Epithelial cell of proximal tubule (primary cell): Measurements from ENCODE around the gene FLNB. TPM values are rescaled to one million over a fixed set of nuclear protein-coding genes. Genes with fewer than 3 reads are reported as not detected.

Experiments used
- DNase-seq: peaks from one replicate; pipeline ENCODE4 v3.0.0-alpha.2; 2011; ENCODE audit warnings: low read depth
- H3K4me3 ChIP-seq: 2 replicates; pipeline ENCODE4 v1.5.1; 2011; ENCODE audit warnings: low read depth, mild to moderate bottlenecking, low read length
- CTCF ChIP-seq: conservative IDR thresholded peaks from 2 replicates; pipeline ENCODE4 v1.5.1; 2012; ENCODE audit warnings: low read depth, mild to moderate bottlenecking, low read length
- total RNA-seq: library from RNA; depleted of rRNA; stranded (reverse); fragments of >200 nt; gene quantifications from 2 replicates; pipeline ENCODE4 v1.2.3, GENCODE V29; 2015

Gene FLNB
- total RNA-seq, 1 donor from 2014 or later, result 223 TPM

DNA sequence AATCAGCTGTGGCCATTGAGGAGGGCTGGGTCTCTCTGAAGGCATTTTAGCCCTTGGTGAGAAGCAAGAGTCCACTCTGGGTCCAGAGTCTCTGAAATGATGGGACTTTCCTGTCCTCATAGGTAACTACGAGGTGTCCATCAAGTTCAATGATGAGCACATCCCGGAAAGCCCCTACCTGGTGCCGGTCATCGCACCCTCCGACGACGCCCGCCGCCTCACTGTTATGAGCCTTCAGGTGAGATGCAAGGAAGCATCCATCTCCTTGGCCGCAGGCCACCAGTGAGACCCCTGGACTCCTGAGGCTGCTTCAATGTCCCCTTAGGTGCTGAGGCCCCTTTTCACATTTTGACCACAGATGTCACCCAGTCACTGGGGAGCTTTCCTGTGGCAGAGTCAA is 147.6 kb downstream of the FLNB start:
- no peak overlapping the region for H3K4me3 ChIP-seq
- no peak for DNase-seq
- TF ChIP-seq CTCF, result no peak

DNA sequence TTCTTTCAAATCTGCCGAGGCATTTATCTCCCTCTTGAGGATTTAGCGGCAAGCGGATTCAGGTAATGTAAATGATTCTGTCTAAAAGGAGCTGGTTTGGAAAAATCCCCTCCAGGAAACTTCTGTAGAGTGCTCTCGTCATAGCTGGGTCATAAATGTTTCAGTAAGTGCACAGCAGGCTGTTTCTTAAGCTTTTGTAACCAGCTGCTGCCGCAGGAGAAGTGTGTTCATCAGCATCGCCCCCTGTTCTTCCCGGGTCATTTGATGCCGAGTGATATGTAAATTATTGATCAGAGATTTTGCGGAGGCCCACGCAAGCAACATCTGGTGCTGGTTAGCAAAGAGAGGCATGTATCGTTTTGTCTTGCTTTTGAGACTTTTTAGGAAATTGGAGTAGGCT is 149.5 kb downstream of the FLNB start:
- no peak for DNase-seq
- TF ChIP-seq CTCF, result no peak
- no peak overlapping the region for H3K4me3 ChIP-seq

DNA sequence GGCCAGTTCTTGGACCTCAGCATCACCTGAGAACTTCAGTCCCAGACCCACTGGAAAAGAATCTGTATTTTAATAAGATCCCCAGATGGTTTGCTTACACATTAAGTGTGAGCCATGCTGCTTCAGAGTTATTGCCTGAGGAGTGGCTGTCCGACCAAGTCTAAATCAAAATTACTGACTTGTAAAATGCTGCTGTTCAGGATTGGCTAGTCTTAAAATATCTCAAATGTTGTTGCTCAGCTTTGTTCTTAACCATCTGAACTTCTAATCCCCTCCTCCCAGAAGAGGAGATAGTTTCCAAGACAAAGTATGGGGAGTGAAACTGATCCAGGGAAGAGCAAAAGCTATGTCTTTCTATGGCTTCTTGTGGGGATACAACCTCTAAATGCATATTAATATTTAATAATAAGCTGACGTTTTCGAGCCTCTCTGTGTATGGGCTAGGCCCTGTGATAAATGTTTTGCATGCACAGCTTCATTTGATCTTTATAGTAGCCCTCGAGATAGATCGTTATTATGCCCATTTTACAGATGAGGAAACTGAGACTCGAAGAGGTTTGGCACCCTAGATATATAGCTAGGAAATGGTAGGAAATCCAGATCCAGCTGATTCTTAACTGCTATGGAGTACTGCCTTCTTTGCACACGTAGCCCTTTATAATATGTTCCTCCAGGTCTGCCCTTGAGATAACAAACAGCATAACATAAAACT is 150.4 kb downstream of the FLNB start:
- DNase-seq, result no peak
- no peak for TF ChIP-seq CTCF
- H3K4me3 ChIP-seq, result no peak overlapping the region

GRCh38 chr3:58160399-58160798 is 152.2 kb downstream of the FLNB start:
- H3K4me3 ChIP-seq, result no peak overlapping the region
- DNase-seq, result no peak
- TF ChIP-seq CTCF, result no peak

DNA sequence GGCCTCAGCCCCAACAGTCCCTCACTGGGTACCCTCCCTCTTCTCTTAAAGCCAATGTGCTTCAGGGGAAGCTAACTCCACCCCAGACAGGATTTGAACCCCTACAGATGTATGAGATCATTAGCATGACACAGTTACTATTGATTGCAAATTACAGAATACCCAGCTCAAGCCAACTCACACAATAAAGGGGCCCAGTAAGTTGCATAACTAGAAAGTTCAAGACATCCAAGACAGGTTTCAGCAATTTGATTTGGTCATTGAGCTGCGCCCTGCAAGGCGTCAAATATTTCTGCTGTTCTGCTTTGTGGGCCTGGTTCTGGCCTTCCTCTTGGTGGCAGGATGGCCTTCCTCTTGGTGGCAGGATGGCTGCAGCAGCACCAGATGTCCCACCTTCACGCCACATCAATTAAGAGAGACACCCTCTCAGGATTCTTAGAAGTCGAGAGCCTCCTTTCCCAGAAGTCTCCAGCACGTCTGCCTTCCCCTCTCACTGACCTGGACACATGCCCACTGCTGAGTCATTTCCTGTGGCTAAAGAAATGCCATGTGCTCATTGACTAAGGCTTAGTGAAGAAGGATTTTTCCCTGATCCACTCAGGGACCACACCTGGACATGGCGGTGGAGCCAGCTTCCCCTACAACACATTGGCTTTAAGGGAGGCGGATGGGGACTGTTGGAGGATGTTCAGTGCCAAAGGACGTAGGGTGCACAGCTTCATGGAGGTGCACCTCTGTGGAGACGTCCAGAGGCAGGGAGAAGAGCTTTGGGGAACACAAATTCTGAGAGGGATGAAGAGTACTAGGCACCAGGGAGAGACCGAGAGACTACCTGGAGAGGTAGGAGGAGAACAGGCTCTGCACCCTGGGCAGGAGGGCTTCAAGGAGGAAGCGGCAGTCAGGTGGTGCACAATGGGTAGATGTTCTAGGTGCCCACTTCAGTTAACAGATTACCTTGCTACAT is 153.5 kb downstream of the FLNB start:
- DNase-seq, result peak; percentile 91
- no peak for TF ChIP-seq CTCF
- H3K4me3 ChIP-seq, result no peak overlapping the region

DNA sequence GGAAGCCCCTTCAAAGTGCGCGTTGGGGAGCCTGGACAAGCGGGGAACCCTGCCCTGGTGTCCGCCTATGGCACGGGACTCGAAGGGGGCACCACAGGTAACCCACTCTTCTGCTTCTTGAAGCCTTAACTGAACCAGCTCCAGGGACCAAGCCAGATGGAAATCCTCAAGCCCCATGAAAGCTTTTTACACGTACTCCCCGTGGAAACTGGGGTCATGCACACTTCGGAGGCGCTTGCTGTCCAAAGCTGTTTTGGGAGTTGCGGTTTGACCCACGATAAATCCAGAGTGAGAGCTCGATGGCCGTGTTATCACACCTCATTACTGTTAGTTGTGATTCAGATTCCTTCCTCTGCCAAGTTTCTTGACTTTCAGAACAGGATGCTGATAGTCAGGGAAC is 155.0 kb downstream of the FLNB start:
- H3K4me3 ChIP-seq, result no peak overlapping the region
- TF ChIP-seq CTCF, result no peak
- DNase-seq, result no peak
